CD4-positive, CD25-positive, alpha-beta regulatory T cell (primary cell): ENCODE data around the gene INTS4. TPM values are rescaled to one million over a fixed set of nuclear protein-coding genes. Genes with fewer than 3 reads are reported as not detected.
A peak's percentile ranks its signal among the peaks of the same experiment; 100 is the strongest.
"Not testable (repeated sequence)": the region's sequence is repeated elsewhere in the genome, so short reads cannot be mapped to it uniquely, and the experiment has no call there.

Experiments used
- ATAC-seq, 2 donors: fragments of 150-1000 bp; cut with Tn5 transposase; one replicate each; pipeline ENCODE4 v1.10.0; 2021; ENCODE audit warnings: low read depth in 2 of 2, moderate number of reproducible peaks in 2 of 2, moderate library complexity in 1 of 2
- DNase-seq, 3 donors: peaks; one replicate each; pipeline versions ENCODE4 v3.0.0 to v3.0.0-alpha.2; 2012 to 2022; ENCODE audit warnings: mixed read lengths in 1 of 3
- H3K27ac ChIP-seq: one replicate; pipeline ENCODE4 v1.7.0; 2013; ENCODE audit warnings: mild to moderate bottlenecking, low read length; ENCODE audit not compliant: insufficient read depth, poor library complexity, severe bottlenecking
- H3K27me3 ChIP-seq: one replicate; pipeline ENCODE4 v1.7.0; 2013; ENCODE audit warnings: low read length; ENCODE audit not compliant: control insufficient read depth, insufficient read depth
- H3K36me3 ChIP-seq: one replicate; pipeline ENCODE4 v1.7.0; 2013; ENCODE audit warnings: mild to moderate bottlenecking, low read length, moderate library complexity; ENCODE audit not compliant: control insufficient read depth, insufficient read depth
- H3K4me1 ChIP-seq: 2 replicates; pipeline ENCODE4 v1.7.0; 2013; ENCODE audit warnings: mild to moderate bottlenecking, low read length; ENCODE audit not compliant: insufficient read depth, control insufficient read depth, poor library complexity, severe bottlenecking
- H3K4me3 ChIP-seq: one replicate; pipeline ENCODE4 v1.7.0; 2013; ENCODE audit warnings: low read depth, mild to moderate bottlenecking, low read length, moderate library complexity
- H3K9me3 ChIP-seq, 2 experiments: 1 replicate in 1 of 2; 2 replicates in 1 of 2; pipeline ENCODE4 v1.7.0; 2013; ENCODE audit warnings: low read length in 2 of 2, mild to moderate bottlenecking in 1 of 2, moderate library complexity in 1 of 2; ENCODE audit not compliant: control insufficient read depth in 2 of 2
- H3K27ac Mint-ChIP-seq, 3 donors: one replicate each; pipeline ENCODE4 v1.8.0; 2020 to 2022; ENCODE audit warnings: mild to moderate bottlenecking in 3 of 3, mixed read lengths in 3 of 3, moderate library complexity in 2 of 3
- H3K27me3 Mint-ChIP-seq: one replicate; pipeline ENCODE4 v1.8.0; 2022; ENCODE audit warnings: mild to moderate bottlenecking, mixed read lengths
- H3K36me3 Mint-ChIP-seq: one replicate; pipeline ENCODE4 v1.8.0; 2020; ENCODE audit warnings: mixed read lengths
- H3K4me1 Mint-ChIP-seq, 4 donors: one replicate each; pipeline ENCODE4 v1.8.0; 2020 to 2022; ENCODE audit warnings: mixed read lengths in 4 of 4, mild to moderate bottlenecking in 1 of 4
- H3K4me3 Mint-ChIP-seq, 4 donors: one replicate each; pipeline ENCODE4 v1.8.0; 2020 to 2022; ENCODE audit warnings: mild to moderate bottlenecking in 4 of 4, mixed read lengths in 4 of 4, moderate library complexity in 3 of 4
- H3K9me3 Mint-ChIP-seq, 7 donors: one replicate each; pipeline ENCODE4 v1.8.0; 2020 to 2022; ENCODE audit warnings: mixed read lengths in 7 of 7, mild to moderate bottlenecking in 3 of 7, moderate library complexity in 2 of 7
- polyA plus RNA-seq, 4 donors: library from polyadenylated mRNA; unstranded; fragments of 300-500 nt; fragmentation: Illumina TruSeq; gene quantifications; one replicate each; pipeline ENCODE4 v1.2.3, GENCODE V29; 2021
- total RNA-seq: library from RNA; stranded (reverse); gene quantifications from one replicate; pipeline ENCODE4 v1.2.3, GENCODE V29; 2022

Gene INTS4
- total and polyA plus RNA-seq, 5 donors from 2014 or later, result 35.7 to 71.9 (median 42.7) TPM

- Mint-ChIP-seq H3K36me3 (peaks cover 34% of the 10 kb centered on the region), H3K27ac (no peak overlapping the region), H3K4me1 (peaks cover 0 to 14% (median 7%) of the 10 kb centered on the region in 4 donors), H3K27me3 (no peaks in the 10 kb centered on the region), H3K4me3 (no peak overlapping the region), H3K9me3 (no peaks in the 10 kb centered on the region)
- no peaks in the 10 kb centered on the region for H3K27me3 ChIP-seq
- DNase-seq, result no peak
- no peaks in the 10 kb centered on the region for H3K4me1 ChIP-seq
- H3K9me3 ChIP-seq, result no peaks in the 10 kb centered on the region
- no peak for ATAC-seq
- H3K36me3 ChIP-seq, result peaks cover 24% of the 10 kb centered on the region
- H3K4me3 ChIP-seq, result no peak overlapping the region
- no peak overlapping the region for H3K27ac ChIP-seq
These were observed 26.7 kb downstream of the INTS4 start for GRCh38 chr11:77967753-77968152.

- DNase-seq, result no peak
- no peak overlapping the region for H3K27ac ChIP-seq
- no peaks in the 10 kb centered on the region for H3K27me3 Mint-ChIP-seq
- H3K9me3 Mint-ChIP-seq, result no peaks in the 10 kb centered on the region
- H3K27me3 ChIP-seq, result no peaks in the 10 kb centered on the region
- H3K4me3 ChIP-seq, result no peak overlapping the region
- H3K4me1 Mint-ChIP-seq, result peaks cover 0 to 14% (median 7%) of the 10 kb centered on the region in 4 donors
- peaks cover 36% of the 10 kb centered on the region for H3K36me3 Mint-ChIP-seq
- ATAC-seq, result no peak
- no peak overlapping the region for H3K27ac Mint-ChIP-seq
- H3K9me3 ChIP-seq, result no peaks in the 10 kb centered on the region
- peaks cover 24% of the 10 kb centered on the region for H3K36me3 ChIP-seq
- no peak overlapping the region for H3K4me3 Mint-ChIP-seq
- H3K4me1 ChIP-seq, result no peaks in the 10 kb centered on the region
These were observed 27.3 kb downstream of the INTS4 start for GRCh38 chr11:77967121-77967520.

- Histone ChIP-seq H3K4me3 (no peak overlapping the region), H3K36me3 (peaks cover 24% of the 10 kb centered on the region), H3K27ac (no peak overlapping the region), H3K9me3 (no peaks in the 10 kb centered on the region), H3K27me3 (no peaks in the 10 kb centered on the region), H3K4me1 (no peaks in the 10 kb centered on the region)
- ATAC-seq, result no peak
- DNase-seq, result no peak
- Mint-ChIP-seq H3K27ac (no peak overlapping the region), H3K27me3 (no peaks in the 10 kb centered on the region), H3K4me3 (no peak overlapping the region), H3K36me3 (peaks cover 39% of the 10 kb centered on the region), H3K9me3 (no peaks in the 10 kb centered on the region), H3K4me1 (peaks cover 0 to 14% (median 7%) of the 10 kb centered on the region in 4 donors)
These were observed 28.1 kb downstream of the INTS4 start for GRCh38 chr11:77966338-77966737.

DNA sequence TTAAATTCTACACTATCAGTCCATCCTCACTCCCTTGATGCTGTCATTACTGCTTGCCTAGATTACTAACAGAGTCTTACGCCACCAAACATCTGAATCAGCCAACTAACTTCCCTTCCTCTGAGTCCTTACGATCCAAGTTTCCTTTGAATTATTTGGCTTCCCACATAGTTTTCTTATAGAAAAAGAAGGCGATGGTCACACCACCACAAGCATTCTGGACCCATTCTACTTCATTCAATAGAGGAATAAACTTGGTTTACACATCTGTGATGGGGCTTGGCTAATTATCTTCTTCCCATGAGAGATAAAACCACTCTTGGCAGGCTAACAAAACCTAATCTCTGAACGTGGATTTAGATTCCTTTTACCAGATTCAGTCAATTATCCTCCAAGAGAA is 35.0 kb downstream of the INTS4 start:
- no peaks in the 10 kb centered on the region for H3K4me1 ChIP-seq
- H3K4me1 Mint-ChIP-seq, result no peaks in the 10 kb centered on the region
- H3K27ac ChIP-seq, result no peak overlapping the region
- DNase-seq (no peak), ATAC-seq (no peak)
- no peaks in the 10 kb centered on the region for H3K9me3 ChIP-seq
- H3K4me3 ChIP-seq, result no peak overlapping the region
- H3K36me3 Mint-ChIP-seq, result peaks cover 37% of the 10 kb centered on the region
- peak overlapping the region in 1 of 3 donors; percentile 37 for H3K27ac Mint-ChIP-seq
- H3K9me3 Mint-ChIP-seq, result no peaks in the 10 kb centered on the region
- peaks cover 42% of the 10 kb centered on the region for H3K36me3 ChIP-seq
- H3K27me3 ChIP-seq, result no peaks in the 10 kb centered on the region
- H3K4me3 Mint-ChIP-seq, result no peak overlapping the region
- no peaks in the 10 kb centered on the region for H3K27me3 Mint-ChIP-seq

DNA sequence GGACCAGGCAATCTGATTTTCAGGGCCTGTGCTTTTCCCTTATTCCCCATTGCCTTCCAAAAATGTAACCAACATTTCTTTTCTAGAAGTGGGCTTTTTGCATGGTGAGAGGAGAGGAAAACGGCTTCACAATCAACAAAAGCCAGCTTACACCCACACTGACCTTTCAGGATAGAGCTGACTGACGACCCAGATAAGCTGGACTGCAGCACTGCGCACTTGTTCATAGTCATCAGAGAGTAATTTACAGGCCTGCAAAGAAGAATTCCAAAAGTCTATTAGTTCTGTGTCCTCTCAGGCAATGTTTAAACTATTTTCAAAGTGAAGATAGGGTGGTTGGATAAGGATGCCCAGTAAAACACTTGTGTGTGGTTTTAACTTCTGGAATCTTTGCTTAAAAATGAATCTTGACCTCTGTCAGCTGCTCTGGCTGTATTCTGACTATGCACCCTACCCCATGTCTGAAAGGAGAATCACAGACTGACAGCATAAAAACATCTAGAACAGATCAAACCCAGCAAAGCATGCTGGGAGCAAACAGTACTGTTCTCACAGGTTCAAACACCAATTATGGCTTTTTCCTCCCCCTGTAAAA is 35.8 kb downstream of the INTS4 start:
- not testable (repeated sequence) for ATAC-seq, H3K4me3 ChIP-seq, H3K27me3 Mint-ChIP-seq, H3K27me3 ChIP-seq, DNase-seq, H3K4me1 ChIP-seq, H3K4me3 Mint-ChIP-seq, H3K4me1 Mint-ChIP-seq, H3K9me3 Mint-ChIP-seq, H3K9me3 ChIP-seq, H3K27ac ChIP-seq
- Mint-ChIP-seq H3K36me3 (peaks cover 44% of the 10 kb centered on the region), H3K27ac (peak overlapping the region in 1 of 3 donors; percentile 37)
- H3K36me3 ChIP-seq, result peaks cover 47% of the 10 kb centered on the region

DNA sequence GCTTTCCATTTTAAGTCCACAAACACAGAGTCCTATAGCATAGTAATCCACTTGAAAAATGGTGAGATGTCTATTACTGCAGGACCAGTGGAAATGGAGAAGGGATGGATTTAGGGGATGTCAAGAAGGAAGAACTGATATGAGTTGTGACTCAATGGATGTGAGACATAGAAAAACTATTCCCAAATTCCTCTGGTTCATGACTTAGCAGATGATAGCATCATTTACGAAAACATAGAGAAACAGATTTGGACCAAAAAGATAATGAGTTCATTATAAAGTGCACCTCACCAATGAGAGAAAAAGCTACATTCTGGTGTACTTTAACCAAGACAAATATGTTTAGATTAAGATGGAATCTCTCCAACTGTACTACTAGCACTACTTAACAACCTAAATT is 51.2 kb downstream of the INTS4 start:
- Mint-ChIP-seq H3K27ac (peak overlapping the region in 2 of 3 donors; percentile 20 to 29), H3K4me1 (peaks cover 16 to 29% (median 25%) of the 10 kb centered on the region in 4 donors), H3K36me3 (peaks cover 25% of the 10 kb centered on the region)
- H3K4me3 ChIP-seq, H3K27me3 ChIP-seq, H3K4me1 ChIP-seq, ATAC-seq, H3K27ac ChIP-seq, H3K9me3 ChIP-seq, H3K36me3 ChIP-seq, H3K9me3 Mint-ChIP-seq, H3K4me3 Mint-ChIP-seq, DNase-seq, H3K27me3 Mint-ChIP-seq: not testable (repeated sequence)

DNA sequence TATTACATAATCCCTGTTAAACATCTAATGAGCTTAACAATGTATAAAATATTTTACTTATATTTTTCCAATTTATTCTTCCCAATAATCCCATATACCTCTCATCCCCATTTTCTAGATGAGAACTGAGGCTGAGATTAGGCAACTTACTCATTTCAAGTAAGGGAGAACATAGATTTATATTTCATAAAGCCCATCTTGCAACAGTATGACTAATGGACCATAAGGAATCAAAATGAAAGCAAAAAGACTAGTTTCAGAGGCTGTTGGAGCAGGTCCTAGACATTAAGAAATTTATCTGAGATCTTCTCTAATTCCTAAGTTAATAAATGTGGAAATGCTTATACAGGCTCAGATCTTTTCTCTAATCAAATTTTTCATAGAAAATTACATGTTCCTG is 52.0 kb downstream of the INTS4 start:
- Mint-ChIP-seq H3K36me3 (peaks cover 19% of the 10 kb centered on the region), H3K27ac (peak overlapping the region in 1 of 3 donors; percentile 29), H3K4me1 (peaks cover 13 to 23% (median 19%) of the 10 kb centered on the region in 4 donors)
- not testable (repeated sequence) for H3K36me3 ChIP-seq, H3K4me3 Mint-ChIP-seq, H3K27me3 Mint-ChIP-seq, H3K9me3 ChIP-seq, DNase-seq, H3K27ac ChIP-seq, H3K4me3 ChIP-seq, H3K27me3 ChIP-seq, ATAC-seq, H3K4me1 ChIP-seq, H3K9me3 Mint-ChIP-seq

GRCh38 chr11:77933596-77933995 is 60.9 kb downstream of the INTS4 start:
- H3K27ac Mint-ChIP-seq, H3K27me3 ChIP-seq, ATAC-seq, H3K9me3 ChIP-seq, H3K27ac ChIP-seq, H3K4me1 ChIP-seq, H3K27me3 Mint-ChIP-seq, H3K9me3 Mint-ChIP-seq, H3K4me3 ChIP-seq, H3K4me3 Mint-ChIP-seq, DNase-seq, H3K36me3 ChIP-seq: not testable (repeated sequence)
- Mint-ChIP-seq H3K4me1 (peaks cover 5 to 18% (median 16%) of the 10 kb centered on the region in 4 donors), H3K36me3 (peaks cover 46% of the 10 kb centered on the region)
